Tibial nerve (tissue), 4 donors: ENCODE results near the gene MTCH1.

ENCODE experiments used
- EP300 ChIP-seq, 2 donors: sonication (generic); formaldehyde crosslinking; IDR thresholded peaks; one replicate each; pipeline ENCODE4 v1.6.1; 2017; ENCODE audit warnings: antibody characterized with exemption in 2 of 2, mild to moderate bottlenecking in 1 of 2
- POLR2A ChIP-seq, 2 donors: fragments of 450-650 bp; IDR thresholded peaks; one replicate each; pipeline ENCODE4 v1.6.1; 2017; ENCODE audit warnings: antibody characterized with exemption in 2 of 2, mild to moderate bottlenecking in 2 of 2, moderate library complexity in 2 of 2
- TF ChIP-seq, protein P1 (sequence below), 5 experiments: fragments of 200-600 bp in 3 of 5; fragments of 450-650 bp in 2 of 5; sonication (generic) in 3 of 5; IDR thresholded peaks; one replicate each; pipeline ENCODE4 v1.5.1; 2016 to 2019; ENCODE audit warnings: antibody characterized with exemption in 5 of 5, mild to moderate bottlenecking in 3 of 5, moderate library complexity in 2 of 5

- TF ChIP-seq, protein P1, sequence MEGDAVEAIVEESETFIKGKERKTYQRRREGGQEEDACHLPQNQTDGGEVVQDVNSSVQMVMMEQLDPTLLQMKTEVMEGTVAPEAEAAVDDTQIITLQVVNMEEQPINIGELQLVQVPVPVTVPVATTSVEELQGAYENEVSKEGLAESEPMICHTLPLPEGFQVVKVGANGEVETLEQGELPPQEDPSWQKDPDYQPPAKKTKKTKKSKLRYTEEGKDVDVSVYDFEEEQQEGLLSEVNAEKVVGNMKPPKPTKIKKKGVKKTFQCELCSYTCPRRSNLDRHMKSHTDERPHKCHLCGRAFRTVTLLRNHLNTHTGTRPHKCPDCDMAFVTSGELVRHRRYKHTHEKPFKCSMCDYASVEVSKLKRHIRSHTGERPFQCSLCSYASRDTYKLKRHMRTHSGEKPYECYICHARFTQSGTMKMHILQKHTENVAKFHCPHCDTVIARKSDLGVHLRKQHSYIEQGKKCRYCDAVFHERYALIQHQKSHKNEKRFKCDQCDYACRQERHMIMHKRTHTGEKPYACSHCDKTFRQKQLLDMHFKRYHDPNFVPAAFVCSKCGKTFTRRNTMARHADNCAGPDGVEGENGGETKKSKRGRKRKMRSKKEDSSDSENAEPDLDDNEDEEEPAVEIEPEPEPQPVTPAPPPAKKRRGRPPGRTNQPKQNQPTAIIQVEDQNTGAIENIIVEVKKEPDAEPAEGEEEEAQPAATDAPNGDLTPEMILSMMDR (IDR thresholded peaks at IDR 0.05), result no peak
- TF ChIP-seq EP300 (IDR thresholded peaks at IDR 0.05) (no peak), POLR2A (IDR thresholded peaks at IDR 0.05) (no peak)
Measured at GRCh38 chr6:37006793-37007339, 20.9 kb upstream of the MTCH1 start.
